ENCODE measurements around the gene TTYH3.

Gene TTYH3

DNA sequence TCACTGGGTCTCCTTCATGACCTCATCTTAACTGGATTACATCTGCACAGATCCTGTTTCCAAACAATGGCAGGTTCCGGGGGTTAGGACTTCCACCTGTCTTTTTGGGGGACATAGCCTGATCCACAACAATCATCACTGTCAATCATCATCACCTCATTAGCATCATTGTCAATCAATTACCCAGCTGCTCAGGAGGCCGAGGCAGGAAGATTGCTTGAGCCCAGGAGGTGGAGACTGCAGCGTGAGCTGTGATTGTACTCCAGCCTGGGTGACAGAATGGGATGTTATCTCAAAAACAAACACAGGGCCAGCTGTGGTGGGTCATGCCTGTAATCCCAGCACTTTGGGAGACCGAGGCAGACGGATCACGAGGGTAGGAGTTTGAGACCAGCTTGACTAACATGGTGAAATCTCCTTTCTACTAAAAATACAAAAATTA is 74.9 kb downstream of the TTYH3 start:
- no peaks in the 10 kb centered on the region for H3K9me3 ChIP-seq (ENCODE audit: low read length)
- H3K27ac ChIP-seq (ENCODE audit: low read depth, low read length): no peak overlapping the region
- no peak overlapping the region for H3K9ac ChIP-seq (ENCODE audit: low read length)
- H3K27me3 ChIP-seq (ENCODE audit: control insufficient read depth in 1 of 2, insufficient read depth in 2 of 2, low read length in 2 of 2): no peaks in the 10 kb centered on the region
- no peaks in the 10 kb centered on the region for H3K36me3 ChIP-seq (ENCODE audit: insufficient read depth, low read length)
- no peak overlapping the region for H3K4me3 ChIP-seq (ENCODE audit: low read depth in 1 of 2, low read length in 2 of 2)
- H3K4me1 ChIP-seq (ENCODE audit: insufficient read depth, low read length): peaks cover 7% of the 10 kb centered on the region

DNA sequence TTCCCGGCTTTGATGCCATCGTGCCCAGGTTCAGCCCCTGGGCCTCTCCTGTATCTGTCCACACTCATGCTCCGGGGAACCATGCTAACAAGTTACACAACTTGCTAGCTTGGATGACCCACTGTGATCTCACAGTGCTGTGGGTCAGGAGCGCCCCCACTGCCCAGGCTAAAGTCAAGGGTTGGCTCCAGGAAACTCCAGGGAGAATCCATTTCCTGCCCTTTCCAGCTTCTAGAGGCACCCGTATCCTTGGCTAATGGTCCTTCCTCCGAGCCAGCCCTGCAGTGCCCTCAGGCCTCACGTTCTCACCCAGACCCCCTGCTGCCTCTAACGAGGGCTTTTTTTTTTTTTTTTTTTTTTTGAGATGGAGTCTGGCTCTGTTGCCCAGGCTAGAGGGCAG is 75.7 kb downstream of the TTYH3 start:
- H3K9ac ChIP-seq (ENCODE audit: low read length): no peak overlapping the region
- no peaks in the 10 kb centered on the region for H3K27me3 ChIP-seq (ENCODE audit: control insufficient read depth in 1 of 2, insufficient read depth in 2 of 2, low read length in 2 of 2)
- no peak overlapping the region for H3K4me3 ChIP-seq (ENCODE audit: low read depth in 1 of 2, low read length in 2 of 2)

DNA sequence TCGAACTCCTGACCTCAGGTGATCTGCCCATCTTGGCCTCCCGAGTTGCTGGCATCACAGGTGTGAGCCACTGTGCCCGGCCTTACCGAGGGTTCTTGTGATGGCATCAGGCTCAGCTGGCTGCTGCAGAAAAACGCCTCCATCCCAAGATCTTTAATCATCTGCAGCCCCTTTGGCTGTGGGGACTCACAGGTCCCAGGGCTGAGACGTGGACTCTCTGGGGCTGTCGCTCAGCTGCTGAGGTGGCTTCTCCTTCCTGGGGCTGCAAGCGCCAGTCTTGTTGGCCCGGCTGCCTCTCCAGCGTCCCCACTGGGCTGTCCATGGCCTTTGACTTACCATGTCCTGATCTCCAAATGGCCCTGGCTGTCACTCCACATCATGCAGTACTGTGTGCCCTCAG is 76.3 kb downstream of the TTYH3 start:
- Histone ChIP-seq H3K27me3 (ENCODE audit: control insufficient read depth in 1 of 2, insufficient read depth in 2 of 2, low read length in 2 of 2) (no peaks in the 10 kb centered on the region), H3K9me3 (ENCODE audit: low read length) (no peaks in the 10 kb centered on the region), H3K9ac (ENCODE audit: low read length) (no peak overlapping the region), H3K27ac (ENCODE audit: low read depth, low read length) (no peak overlapping the region), H3K36me3 (ENCODE audit: insufficient read depth, low read length) (no peaks in the 10 kb centered on the region), H3K4me3 (ENCODE audit: low read depth in 1 of 2, low read length in 2 of 2) (no peak overlapping the region), H3K4me1 (ENCODE audit: insufficient read depth, low read length) (peaks cover 7% of the 10 kb centered on the region)

More for the DNA sequence above, 75.7 kb downstream of the TTYH3 start:
- no peaks in the 10 kb centered on the region for H3K9me3 ChIP-seq (ENCODE audit: low read length)
- H3K36me3 ChIP-seq (ENCODE audit: insufficient read depth, low read length): no peaks in the 10 kb centered on the region
- peaks cover 7% of the 10 kb centered on the region for H3K4me1 ChIP-seq (ENCODE audit: insufficient read depth, low read length)
- no peak overlapping the region for H3K27ac ChIP-seq (ENCODE audit: low read depth, low read length)

DNA sequence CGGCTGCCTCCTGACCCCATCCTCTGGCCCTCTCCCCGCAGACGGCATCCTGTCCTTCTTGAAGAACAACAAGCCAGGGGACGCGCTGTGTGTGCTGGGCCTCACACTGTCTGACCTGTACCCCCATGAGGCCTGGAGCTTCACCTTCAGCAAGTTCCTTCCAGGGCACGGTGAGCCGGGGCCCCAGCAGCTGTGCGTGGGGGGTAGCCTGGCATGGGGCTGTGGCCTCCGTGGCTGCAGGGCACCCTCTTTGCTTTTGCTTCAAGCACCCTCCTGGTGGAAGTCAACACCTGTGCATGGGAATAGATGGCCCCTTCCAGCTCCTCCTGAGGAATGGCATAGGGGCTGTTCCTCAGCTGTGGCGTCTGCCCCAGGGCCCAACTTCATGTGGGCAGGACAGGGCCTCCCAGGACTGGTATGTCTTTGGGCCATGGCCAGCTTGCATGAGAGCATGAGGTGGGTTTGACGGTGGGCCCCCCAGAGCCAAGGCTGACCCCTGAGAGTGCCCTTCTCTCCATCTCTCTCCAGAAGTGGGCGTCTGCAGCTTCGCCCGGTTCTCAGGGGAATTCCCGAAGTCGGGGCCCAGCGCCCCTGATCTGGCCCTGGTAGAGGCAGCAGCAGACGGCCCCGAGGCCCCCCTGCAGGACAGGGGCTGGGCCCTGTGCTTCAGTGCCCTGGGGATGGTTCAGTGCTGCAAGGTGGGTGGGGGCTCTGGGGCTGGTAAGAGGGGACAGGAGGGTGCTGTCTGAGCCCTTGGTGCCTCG is 76.9 kb downstream of the TTYH3 start:
- Histone ChIP-seq H3K9me3 (ENCODE audit: low read length) (no peaks in the 10 kb centered on the region), H3K27me3 (ENCODE audit: control insufficient read depth in 1 of 2, insufficient read depth in 2 of 2, low read length in 2 of 2) (no peaks in the 10 kb centered on the region), H3K4me1 (ENCODE audit: insufficient read depth, low read length) (peaks cover 7% of the 10 kb centered on the region), H3K27ac (ENCODE audit: low read depth, low read length) (no peak overlapping the region), H3K9ac (ENCODE audit: low read length) (no peak overlapping the region), H3K36me3 (ENCODE audit: insufficient read depth, low read length) (no peaks in the 10 kb centered on the region), H3K4me3 (ENCODE audit: low read depth in 1 of 2, low read length in 2 of 2) (no peak overlapping the region)

- Histone ChIP-seq H3K27me3 (ENCODE audit: control insufficient read depth in 1 of 2, insufficient read depth in 2 of 2, low read length in 2 of 2) (no peaks in the 10 kb centered on the region), H3K27ac (ENCODE audit: low read depth, low read length) (no peak overlapping the region), H3K4me1 (ENCODE audit: insufficient read depth, low read length) (peaks cover 7% of the 10 kb centered on the region), H3K9me3 (ENCODE audit: low read length) (no peaks in the 10 kb centered on the region), H3K9ac (ENCODE audit: low read length) (no peak overlapping the region), H3K4me3 (ENCODE audit: low read depth in 1 of 2, low read length in 2 of 2) (peak overlapping the region in 1 of 2 donors; percentile 27), H3K36me3 (ENCODE audit: insufficient read depth, low read length) (no peaks in the 10 kb centered on the region)
Measured at GRCh38 chr7:2709553-2710285, 77.9 kb downstream of the TTYH3 start.

- H3K4me3 ChIP-seq (ENCODE audit: low read depth in 1 of 2, low read length in 2 of 2): no peak overlapping the region
- H3K36me3 ChIP-seq (ENCODE audit: insufficient read depth, low read length): no peaks in the 10 kb centered on the region
- peaks cover 7% of the 10 kb centered on the region for H3K4me1 ChIP-seq (ENCODE audit: insufficient read depth, low read length)
- no peak overlapping the region for H3K9ac ChIP-seq (ENCODE audit: low read length)
- H3K27ac ChIP-seq (ENCODE audit: low read depth, low read length): no peak overlapping the region
- H3K27me3 ChIP-seq (ENCODE audit: control insufficient read depth in 1 of 2, insufficient read depth in 2 of 2, low read length in 2 of 2): no peaks in the 10 kb centered on the region
- H3K9me3 ChIP-seq (ENCODE audit: low read length): no peaks in the 10 kb centered on the region
Measured at GRCh38 chr7:2710286-2710655, 78.5 kb downstream of the TTYH3 start.

- H3K36me3 ChIP-seq (ENCODE audit: insufficient read depth, low read length): no peaks in the 10 kb centered on the region
Measured at GRCh38 chr7:2710901-2711551, 79.2 kb downstream of the TTYH3 start.

GRCh38 chr7:2711895-2712675 is 80.3 kb downstream of the TTYH3 start:
- no peaks in the 10 kb centered on the region for H3K9me3 ChIP-seq (ENCODE audit: low read length)
- no peaks in the 10 kb centered on the region for H3K27me3 ChIP-seq (ENCODE audit: control insufficient read depth in 1 of 2, insufficient read depth in 2 of 2, low read length in 2 of 2)
- H3K4me3 ChIP-seq (ENCODE audit: low read depth in 1 of 2, low read length in 2 of 2): no peak overlapping the region
- peaks cover 17% of the 10 kb centered on the region for H3K4me1 ChIP-seq (ENCODE audit: insufficient read depth, low read length)
- no peak overlapping the region for H3K9ac ChIP-seq (ENCODE audit: low read length)
- H3K27ac ChIP-seq (ENCODE audit: low read depth, low read length): no peak overlapping the region
- H3K36me3 ChIP-seq (ENCODE audit: insufficient read depth, low read length): no peaks in the 10 kb centered on the region

More at GRCh38 chr7:2710901-2711551, 79.2 kb downstream of the TTYH3 start:
- Histone ChIP-seq H3K9ac (ENCODE audit: low read length) (no peak overlapping the region), H3K4me3 (ENCODE audit: low read depth in 1 of 2, low read length in 2 of 2) (no peak overlapping the region), H3K4me1 (ENCODE audit: insufficient read depth, low read length) (peaks cover 7% of the 10 kb centered on the region), H3K27me3 (ENCODE audit: control insufficient read depth in 1 of 2, insufficient read depth in 2 of 2, low read length in 2 of 2) (no peaks in the 10 kb centered on the region), H3K27ac (ENCODE audit: low read depth, low read length) (no peak overlapping the region), H3K9me3 (ENCODE audit: low read length) (no peaks in the 10 kb centered on the region)

GRCh38 chr7:2713370-2713769 is 81.6 kb downstream of the TTYH3 start:
- Histone ChIP-seq H3K9me3 (ENCODE audit: low read length) (no peaks in the 10 kb centered on the region), H3K4me3 (ENCODE audit: low read depth in 1 of 2, low read length in 2 of 2) (no peak overlapping the region), H3K4me1 (ENCODE audit: insufficient read depth, low read length) (peaks cover 29% of the 10 kb centered on the region), H3K27ac (ENCODE audit: low read depth, low read length) (no peak overlapping the region), H3K27me3 (ENCODE audit: control insufficient read depth in 1 of 2, insufficient read depth in 2 of 2, low read length in 2 of 2) (no peaks in the 10 kb centered on the region), H3K9ac (ENCODE audit: low read length) (no peak overlapping the region), H3K36me3 (ENCODE audit: insufficient read depth, low read length) (no peaks in the 10 kb centered on the region)

DNA sequence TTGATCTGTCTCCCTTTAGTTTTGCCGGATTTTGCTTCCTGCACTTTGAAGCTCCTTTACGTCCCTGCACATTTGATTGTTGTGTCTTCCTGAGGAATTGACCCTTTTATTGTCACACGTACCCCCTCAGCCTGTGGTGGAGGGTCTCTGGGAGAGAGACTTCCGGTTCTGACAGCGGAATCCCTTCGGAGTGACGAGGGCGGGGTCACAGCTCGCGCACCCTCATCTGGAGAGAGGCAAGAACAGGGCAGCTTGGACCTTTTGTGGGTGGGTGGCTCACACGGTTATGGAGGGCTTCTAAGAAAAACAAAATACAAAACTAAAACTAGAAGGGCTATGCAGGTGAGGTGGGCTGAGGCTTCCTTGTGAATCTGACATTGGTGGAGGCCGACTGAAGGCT is 82.2 kb downstream of the TTYH3 start:
- H3K4me1 ChIP-seq (ENCODE audit: insufficient read depth, low read length): peaks cover 29% of the 10 kb centered on the region

More for the DNA sequence above, 82.2 kb downstream of the TTYH3 start:
- Histone ChIP-seq H3K9me3 (ENCODE audit: low read length) (no peaks in the 10 kb centered on the region), H3K4me3 (ENCODE audit: low read depth in 1 of 2, low read length in 2 of 2) (no peak overlapping the region), H3K36me3 (ENCODE audit: insufficient read depth, low read length) (no peaks in the 10 kb centered on the region), H3K27ac (ENCODE audit: low read depth, low read length) (no peak overlapping the region), H3K27me3 (ENCODE audit: control insufficient read depth in 1 of 2, insufficient read depth in 2 of 2, low read length in 2 of 2) (no peaks in the 10 kb centered on the region), H3K9ac (ENCODE audit: low read length) (no peak overlapping the region)

Data from muscle layer of colon (tissue), 2 donors.